Stimulated activated CD8-positive, alpha-beta memory T cell treated with anti-CD3 and anti-CD28 coated beads, Interleukin-7, amount 100 ng/mL, for 1 hour (primary cell): Measurements from ENCODE around the gene SPTLC2.
"Not testable (repeated sequence)": the region's sequence is repeated elsewhere in the genome, so short reads cannot be mapped to it uniquely, and the experiment has no call there.

Experiments used
- DNase-seq, 2 donors: peaks; one replicate each; pipeline ENCODE4 v3.0.0-alpha.2; 2020; ENCODE audit warnings: low read depth in 2 of 2

Gene SPTLC2

DNA sequence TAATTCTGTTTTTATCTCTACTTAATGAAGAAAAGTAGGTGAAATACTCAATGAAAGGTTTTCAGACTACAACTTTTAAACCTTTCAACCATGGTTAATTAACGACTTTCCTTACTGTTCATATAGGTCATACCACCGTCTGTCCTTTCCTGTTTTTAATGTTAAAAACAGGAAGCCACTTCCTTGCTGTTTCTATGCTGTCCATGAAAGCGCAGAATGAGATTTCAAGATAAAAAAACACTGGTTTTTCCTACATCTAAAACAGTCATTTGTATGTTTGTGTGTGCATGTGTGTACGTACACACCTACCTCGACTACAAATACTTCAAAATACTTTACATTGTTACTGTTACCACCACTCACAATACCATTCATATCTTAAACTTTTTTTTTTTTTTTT, 27.3 kb downstream of the SPTLC2 start:
- no peak for DNase-seq

DNA sequence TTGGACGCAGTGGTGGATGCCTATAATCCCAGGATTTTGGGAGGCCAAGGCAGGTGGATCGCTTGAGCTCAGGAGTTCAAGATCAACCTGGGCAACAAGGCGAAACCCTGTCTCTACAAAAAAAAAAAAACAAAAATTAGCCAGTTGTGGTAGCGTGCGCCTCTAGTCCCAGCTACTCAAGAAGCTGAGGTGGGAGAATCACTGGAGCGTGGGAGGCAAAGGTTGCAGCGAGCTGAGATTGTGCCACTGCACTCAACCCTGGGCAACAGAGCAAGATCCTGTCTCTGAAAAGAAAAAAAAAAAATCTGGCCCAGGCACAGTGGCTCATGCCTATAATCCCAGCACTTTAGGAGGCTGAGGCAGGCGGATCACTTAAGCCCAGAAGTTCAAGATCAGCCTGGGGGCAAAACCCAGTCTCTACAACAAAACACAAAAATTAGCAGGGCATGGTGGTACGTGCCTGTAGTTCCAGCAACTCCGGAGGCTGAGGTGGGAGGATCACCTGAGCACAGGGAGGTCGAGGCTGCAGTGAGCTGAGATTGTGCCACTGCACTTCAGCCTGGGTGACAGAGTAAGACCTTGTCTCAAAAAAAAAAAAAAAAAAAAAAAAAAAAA, 27.9 kb downstream of the SPTLC2 start:
- DNase-seq = not testable (repeated sequence)

DNA sequence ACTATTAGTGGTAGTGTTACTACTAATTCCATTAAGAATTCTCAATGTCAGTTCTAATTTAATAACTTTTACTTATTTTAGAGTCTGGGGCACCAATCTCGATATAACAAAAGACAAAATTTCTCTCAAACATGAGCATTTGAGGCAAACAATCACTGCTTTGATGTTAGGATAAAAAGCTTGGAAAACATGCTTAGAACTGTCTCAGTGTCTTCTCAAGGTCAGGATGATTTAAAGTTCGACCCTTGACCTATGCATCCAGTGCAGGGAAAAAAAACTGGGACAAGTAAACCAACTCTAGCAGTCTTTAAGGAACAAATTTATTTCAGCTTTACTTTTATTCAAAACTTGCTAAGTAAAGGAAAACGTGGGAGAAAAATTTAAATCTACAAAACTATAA, 31.1 kb downstream of the SPTLC2 start:
- DNase-seq = no peak

- no peak for DNase-seq
These were observed 31.6 kb downstream of the SPTLC2 start for GRCh38 chr14:77584809-77585208.

DNA sequence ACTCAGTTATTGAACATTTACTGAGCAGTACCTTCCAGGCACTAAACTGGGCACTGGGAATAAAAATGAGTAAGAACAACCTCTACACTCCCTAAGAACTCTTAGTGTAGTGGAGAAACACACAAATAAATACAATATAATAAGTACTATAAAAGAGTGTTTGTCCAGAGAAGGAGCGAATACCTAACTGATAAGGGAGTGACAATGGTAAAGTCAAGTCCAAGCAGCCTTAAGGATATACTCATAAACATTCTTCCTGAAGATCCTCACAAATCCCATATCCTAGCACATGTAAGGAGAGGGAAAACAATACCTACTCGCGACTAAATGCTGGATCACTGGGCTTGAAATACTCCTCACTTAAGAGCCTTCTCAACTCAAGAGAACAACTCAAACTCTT, 32.8 kb downstream of the SPTLC2 start:
- no peak for DNase-seq

DNA sequence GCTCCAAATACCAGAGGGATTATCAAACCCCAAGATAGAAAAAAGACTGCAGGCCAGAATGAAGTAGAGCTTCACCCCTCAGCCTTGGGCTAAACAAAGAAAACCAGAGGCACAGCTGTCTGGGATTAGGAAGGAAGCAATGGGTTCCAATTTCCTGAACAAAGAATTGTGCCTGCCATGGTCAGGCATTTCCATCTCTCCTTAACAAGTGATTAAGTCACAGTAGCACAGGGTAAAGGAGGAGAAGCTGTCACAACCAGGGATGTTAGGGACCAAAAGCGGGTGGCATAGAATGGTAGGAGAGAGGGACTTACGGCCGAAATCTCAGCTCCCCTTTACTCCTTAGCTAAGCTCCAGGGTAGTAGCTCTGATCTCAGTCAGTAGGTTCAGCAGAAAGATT, 33.9 kb downstream of the SPTLC2 start:
- no peak for DNase-seq

- DNase-seq = no peak
These were observed 35.4 kb downstream of the SPTLC2 start for GRCh38 chr14:77580964-77581505.

- DNase-seq = no peak
These were observed 36.0 kb downstream of the SPTLC2 start for GRCh38 chr14:77580477-77580876.

DNA sequence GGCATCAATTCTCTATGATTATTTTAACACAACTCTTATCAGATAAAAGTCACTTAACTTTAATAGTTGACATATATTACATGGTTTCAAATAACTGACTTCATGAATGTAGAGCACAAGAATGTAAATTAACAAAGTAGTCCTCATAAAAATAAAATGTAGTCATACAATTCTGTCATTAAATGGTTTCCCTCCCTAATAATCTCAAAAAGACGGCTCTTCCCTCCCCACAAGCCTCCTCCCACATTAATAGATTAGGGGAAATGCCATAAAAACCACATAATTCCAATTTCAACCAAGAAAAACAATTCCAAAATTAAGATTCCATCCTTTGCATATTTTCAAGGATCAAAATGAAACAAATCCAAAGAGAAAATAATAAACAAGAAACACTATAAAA, 36.7 kb downstream of the SPTLC2 start:
- DNase-seq = no peak

DNA sequence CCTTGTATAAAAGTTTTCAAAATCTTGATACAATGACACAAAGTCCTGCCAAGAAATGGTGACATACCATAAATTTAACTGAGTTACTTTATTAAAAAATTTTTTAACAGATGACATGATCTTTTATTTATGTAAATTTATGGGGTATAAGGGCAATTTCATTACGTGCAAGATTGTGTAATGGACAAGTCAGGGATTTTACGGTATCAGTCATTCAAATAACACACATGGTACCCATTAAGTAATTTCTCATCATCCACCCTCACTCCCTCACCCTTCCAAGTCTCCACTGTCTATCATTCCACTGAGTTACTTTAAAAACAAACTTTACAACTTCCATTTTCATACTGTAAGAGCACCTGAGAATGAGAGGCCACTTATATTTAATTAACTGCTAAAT, 37.4 kb downstream of the SPTLC2 start:
- DNase-seq = no peak

- no peak for DNase-seq
These were observed 41.9 kb downstream of the SPTLC2 start for GRCh38 chr14:77574446-77575115.

DNA sequence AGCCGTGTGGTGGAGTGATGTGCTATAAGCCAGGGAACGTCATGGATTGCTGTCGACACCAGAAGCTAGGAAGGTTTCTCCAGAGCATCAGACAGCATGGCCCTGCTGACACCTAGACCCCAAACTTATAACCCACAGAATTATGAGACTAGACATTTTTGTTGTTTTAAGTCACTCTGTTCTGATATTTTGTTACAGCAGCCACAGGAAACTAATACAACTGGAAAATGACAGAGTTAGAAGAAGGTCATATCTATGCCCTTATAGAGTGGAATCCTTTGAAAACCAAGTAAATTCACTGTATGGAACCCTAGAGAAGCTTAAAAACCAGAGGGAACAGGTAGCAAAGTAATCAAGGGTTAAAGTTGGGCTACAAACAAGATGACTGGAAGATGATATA, 42.5 kb downstream of the SPTLC2 start:
- DNase-seq = no peak

- DNase-seq = no peak
These were observed 45.6 kb downstream of the SPTLC2 start for GRCh38 chr14:77570706-77571268.

- no peak for DNase-seq
These were observed 50.5 kb downstream of the SPTLC2 start for GRCh38 chr14:77565994-77566305.

DNA sequence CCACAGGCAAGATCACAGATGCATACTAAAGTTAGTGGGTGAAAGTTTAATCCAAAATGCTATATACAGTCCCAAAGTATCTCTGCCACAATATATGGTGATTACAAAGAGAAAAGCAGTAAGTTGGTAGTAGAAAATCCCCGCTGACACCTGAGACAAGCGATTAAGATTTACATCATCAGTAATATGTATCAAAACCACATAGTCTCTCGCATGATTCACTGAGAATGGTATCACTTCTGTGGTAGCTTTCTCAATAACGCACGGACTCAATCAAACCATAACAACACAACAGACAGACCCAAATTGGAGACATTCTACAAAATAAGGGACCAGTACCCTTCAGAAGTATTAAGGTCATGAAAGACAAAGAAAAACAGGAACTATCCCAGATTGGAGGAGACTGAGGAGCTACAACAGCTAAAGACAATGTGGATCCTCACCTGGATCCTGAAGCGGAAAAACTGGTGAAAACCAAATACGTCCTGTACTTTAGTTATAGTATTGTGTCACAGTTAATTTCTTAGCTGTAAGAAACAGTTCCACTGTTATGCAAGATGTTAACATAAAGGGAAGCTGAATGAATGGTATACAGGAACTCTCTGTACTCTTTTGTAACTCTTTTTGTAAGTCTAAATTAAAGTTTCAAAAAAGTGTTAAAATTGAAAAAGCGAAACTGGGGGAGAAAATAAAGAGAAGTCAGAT, 51.0 kb downstream of the SPTLC2 start:
- no peak for DNase-seq

DNA sequence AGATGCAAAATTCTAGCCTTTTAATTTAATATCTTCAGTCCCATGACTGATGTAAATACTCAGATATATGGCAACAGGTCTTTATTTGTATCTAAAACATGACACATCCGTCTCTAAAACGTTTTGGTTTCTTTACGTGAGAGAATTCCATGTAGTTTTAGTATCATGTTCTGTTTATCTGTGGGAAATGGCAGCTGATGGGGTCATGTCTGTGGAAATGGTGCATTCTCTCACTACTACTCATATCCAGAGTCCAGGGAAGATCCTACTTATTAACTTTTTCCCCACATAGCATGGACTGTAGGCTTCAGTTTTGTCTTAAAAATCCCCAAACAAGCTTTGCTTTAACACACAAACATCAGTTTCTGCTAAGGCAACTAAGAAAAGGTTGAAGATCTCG, 53.8 kb downstream of the SPTLC2 start:
- DNase-seq = no peak

- DNase-seq = no peak
These were observed 54.6 kb downstream of the SPTLC2 start for GRCh38 chr14:77561881-77562280.

DNA sequence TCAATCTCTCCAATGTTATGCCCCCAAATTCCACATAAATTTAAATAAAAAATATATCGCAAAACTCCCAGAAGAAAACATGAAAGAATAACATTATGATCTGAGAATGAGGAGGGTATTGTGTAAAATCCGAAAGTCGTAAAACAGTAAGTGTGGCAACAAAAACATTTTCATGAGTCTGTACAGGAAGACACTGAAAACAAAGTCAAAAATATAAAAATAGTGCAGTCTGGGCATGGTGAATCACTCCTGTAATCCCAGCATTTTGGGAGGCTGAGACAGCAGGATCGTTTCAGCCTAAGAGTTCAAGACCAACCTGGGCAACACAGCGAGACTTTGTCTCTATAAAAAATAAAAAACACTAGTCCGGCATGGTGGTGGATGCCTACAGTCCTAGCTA, 57.1 kb downstream of the SPTLC2 start:
- no peak for DNase-seq

DNA sequence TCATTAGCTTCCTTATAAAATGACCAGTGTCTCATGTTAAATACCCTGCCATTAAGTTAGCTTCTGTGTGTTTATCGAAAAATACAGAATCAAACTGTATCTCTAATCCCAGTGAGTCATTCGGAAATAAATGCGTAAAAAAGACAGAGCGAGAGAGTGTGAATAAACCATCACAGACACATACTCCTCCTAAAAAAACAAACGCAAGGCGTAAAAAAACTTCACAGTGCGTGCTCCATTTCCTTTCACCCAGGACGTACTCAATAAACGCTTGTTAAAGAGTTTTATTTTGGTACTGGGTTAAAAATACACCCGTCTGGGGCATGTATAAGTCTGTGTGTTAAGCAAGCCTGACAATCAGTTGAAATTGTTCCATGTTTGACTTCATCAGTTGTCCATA, 59.0 kb downstream of the SPTLC2 start:
- DNase-seq = no peak

- DNase-seq = no peak
These were observed 59.5 kb downstream of the SPTLC2 start for GRCh38 chr14:77556946-77557345.

DNA sequence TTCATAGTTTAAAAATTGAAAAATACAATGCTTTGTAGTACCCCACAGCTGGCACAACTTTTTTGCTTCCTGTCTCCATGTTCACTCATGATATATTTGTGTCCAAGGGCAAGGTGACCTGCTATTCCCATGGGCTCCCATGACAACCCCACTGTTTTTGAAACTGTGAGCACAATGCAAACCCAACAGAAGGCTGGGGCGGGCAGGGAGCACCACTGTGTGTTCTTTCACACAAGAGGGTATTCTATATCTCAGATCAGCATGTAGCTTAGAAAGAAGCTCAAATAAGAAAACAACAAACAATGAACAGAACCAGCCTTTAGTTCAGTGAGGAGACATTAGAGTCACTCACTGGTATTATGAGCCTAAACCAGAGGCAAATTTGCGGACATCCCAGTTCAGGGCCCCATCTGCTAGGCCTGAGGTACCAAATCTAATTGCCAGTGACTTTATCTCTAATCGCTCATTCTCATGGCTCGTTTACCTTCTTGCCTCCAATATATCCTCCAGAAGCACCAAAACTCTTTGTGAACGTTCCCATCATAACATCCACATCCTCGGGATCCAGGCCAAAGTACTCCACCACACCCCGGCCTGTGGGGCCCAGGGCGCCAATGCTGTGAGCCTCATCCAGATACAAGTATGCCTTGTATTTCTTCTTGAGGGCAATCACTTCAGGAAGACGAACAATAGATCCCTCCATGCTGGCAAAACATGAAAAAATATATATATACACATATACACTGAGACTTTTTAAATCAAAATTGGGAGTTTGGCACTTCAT, 61.4 kb downstream of the SPTLC2 start:
- DNase-seq = no peak

DNA sequence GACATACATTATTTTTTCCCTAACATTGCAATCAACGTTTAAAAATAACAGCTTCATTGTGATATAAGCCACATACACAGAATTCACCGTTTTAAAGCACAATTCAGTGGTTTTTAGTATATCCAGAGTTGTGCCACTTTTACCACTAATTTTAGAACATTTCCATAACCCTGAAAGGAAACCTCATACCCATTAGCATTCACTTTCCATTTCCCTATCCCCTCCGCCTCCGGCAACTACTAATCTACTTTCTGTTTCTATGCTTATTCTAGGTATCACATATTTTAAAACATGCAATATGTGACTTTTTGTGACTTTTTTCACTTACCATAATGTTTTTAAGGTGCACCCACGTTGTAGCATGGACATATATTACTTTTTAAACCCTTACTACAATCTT, 62.2 kb downstream of the SPTLC2 start:
- no peak for DNase-seq
